CD4-positive, alpha-beta T cell treated with Interleukin-2 at 100 ng/mL for 4 hours (primary cell): ENCODE data around the gene MSANTD7.
A peak's percentile ranks its signal among the peaks of the same experiment; 100 is the strongest.
"Not testable (repeated sequence)": the region's sequence is repeated elsewhere in the genome, so short reads cannot be mapped to it uniquely, and the experiment has no call there.

Experiments used
- DNase-seq: peaks from one replicate; pipeline ENCODE4 v3.0.0-alpha.2; 2020; ENCODE audit warnings: low spot score

Gene MSANTD7

GRCh38 chr10:14837757-14838581 lies at the start of gene MSANTD7, which contains the start of the genes CDNF and HSPA14:
TSS of gene MSANTD7 (plus strand) at chr10:14838306. CDS start at chr10:14842285, 3,979 bp downstream.
TSS of gene CDNF (minus strand) at chr10:14838037. CDS start at chr10:14837946, 91 bp downstream.
TSS of gene HSPA14 (plus strand) at chr10:14838306. CDS start at chr10:14838403, 97 bp downstream.
- DNase-seq, result peak; percentile 99

GRCh38 chr10:14798636-14799035 lies 39.5 kb upstream of the MSANTD7 start:
- no peak for DNase-seq

GRCh38 chr10:14800397-14800796 lies 37.7 kb upstream of the MSANTD7 start:
- DNase-seq, result no peak

GRCh38 chr10:14801723-14802122 lies 36.4 kb upstream of the MSANTD7 start:
- no peak for DNase-seq

GRCh38 chr10:14803827-14804226 lies 34.3 kb upstream of the MSANTD7 start:
- DNase-seq, result no peak

- DNase-seq, result no peak
These were observed 31.8 kb upstream of the MSANTD7 start for GRCh38 chr10:14806318-14806717.

- no peak for DNase-seq
These were observed 26.8 kb upstream of the MSANTD7 start for GRCh38 chr10:14810969-14811953.

- DNase-seq, result no peak
These were observed 25.8 kb upstream of the MSANTD7 start for GRCh38 chr10:14812271-14812670.

- no peak for DNase-seq
These were observed 22.4 kb upstream of the MSANTD7 start for GRCh38 chr10:14815681-14816080.

GRCh38 chr10:14816717-14817116 lies 21.4 kb upstream of the MSANTD7 start:
- DNase-seq, result not testable (repeated sequence)

GRCh38 chr10:14820010-14820774 lies 17.9 kb upstream of the MSANTD7 start:
- no peak for DNase-seq

- DNase-seq, result no peak
These were observed 17.3 kb upstream of the MSANTD7 start for GRCh38 chr10:14820775-14821154.

GRCh38 chr10:14821635-14822375 lies 16.3 kb upstream of the MSANTD7 start:
- DNase-seq, result no peak

- peak; percentile 64 for DNase-seq
These were observed 15.0 kb upstream of the MSANTD7 start for GRCh38 chr10:14822879-14823755.

- no peak for DNase-seq
These were observed 14.1 kb upstream of the MSANTD7 start for GRCh38 chr10:14823966-14824365.

GRCh38 chr10:14826076-14826829 lies 11.9 kb upstream of the MSANTD7 start:
- DNase-seq, result no peak

GRCh38 chr10:14833106-14833505 lies 5.0 kb upstream of the MSANTD7 start:
- DNase-seq, result no peak

- no peak for DNase-seq
These were observed 1.9 kb upstream of the MSANTD7 start for GRCh38 chr10:14836208-14836607.
